HuH-7.5 (cell line): ENCODE results near the gene CSDE1.
A peak's percentile ranks its signal among the peaks of the same experiment; 100 is the strongest.

Source experiments
- DNase-seq: peaks from one replicate; pipeline ENCODE4 v3.0.0; 2011; ENCODE audit warnings: low spot score

The CSDE1 gene

DNA sequence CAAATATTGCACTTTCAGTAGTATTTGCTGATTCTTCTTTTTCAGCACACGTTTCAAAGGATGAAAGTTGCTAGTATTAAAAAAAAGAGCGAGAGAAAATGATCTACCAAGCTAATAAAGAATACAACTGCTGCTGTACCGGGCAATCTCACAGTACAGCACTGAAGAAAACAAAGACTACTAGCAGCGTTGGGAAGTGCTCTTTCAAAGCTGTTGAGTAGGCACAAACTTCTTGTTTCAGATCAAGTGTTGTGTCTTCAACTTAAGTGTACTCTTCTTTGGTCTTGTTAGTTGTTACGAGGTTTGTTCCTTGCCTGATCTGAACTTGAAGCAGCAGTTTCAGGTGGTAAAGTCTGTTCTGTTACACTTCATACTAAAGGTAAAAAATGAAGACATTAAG, 7.9 kb downstream of the CSDE1 start:
- DNase-seq: no peak

GRCh38 chr1:114746450-114747121, 11.2 kb downstream of the CSDE1 start:
- no peak for DNase-seq

- DNase-seq: no peak
These were observed 12.5 kb downstream of the CSDE1 start for GRCh38 chr1:114745291-114745690.

DNA sequence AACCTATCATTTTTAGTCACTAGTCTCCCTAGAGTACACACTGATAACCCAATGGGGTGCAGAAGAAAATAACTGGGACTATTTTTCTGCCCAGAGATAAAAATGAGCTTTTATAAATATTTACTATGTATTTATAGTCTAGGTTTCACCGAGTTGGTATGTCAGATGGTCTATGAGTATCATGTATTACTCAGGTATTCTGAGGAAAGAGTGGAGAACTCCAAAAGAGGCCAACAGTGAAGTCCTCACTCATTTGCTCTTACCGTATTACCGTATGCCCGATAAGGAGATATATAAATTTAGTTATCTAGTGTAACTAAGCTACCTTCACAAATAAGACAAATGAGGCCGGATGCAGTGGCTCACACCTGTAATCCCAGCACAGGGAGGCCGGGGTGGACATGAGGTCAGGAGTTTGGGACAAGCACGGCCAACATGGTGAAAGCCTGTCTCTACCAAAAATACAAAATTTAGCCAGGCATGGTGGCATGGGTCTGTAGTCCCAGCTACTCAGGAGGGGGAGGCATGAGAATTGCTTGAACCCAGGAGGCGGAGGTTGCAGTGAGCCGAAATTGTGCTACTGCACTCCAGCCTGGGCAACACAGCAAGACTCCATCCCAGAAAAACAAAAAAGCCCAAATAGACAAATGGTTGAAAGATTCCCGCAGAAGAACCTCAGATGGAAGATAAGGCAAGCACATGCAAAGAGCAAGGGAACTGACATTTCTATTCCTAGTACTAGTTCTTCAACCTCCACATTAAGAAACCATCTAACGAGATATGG, 15.6 kb downstream of the CSDE1 start:
- no peak for DNase-seq

- DNase-seq: no peak
These were observed 17.5 kb downstream of the CSDE1 start for GRCh38 chr1:114740331-114740730.

DNA sequence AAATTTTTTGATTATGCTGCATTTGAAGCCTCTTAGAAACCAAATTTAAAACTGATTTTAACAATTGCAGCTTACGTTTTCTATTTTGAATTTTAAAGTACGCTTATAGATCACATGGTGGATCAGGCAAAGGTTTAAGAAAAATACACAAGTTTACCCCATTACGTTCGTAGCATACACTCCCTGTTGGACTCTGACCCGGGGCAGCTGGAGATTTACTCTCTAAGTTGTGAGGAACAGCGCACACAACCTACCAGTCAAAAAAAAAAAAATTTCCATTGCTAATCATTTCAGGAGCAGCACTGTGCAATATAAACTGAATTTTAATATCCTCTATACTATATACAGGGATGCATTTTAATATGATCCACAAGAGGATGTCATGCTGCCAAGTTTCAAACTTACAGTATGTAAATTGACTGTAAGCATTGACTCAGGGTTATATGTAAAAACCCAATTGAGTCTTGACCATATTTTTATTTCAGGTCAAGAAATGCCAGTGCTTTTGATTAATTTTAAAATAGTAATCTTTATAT, 20.4 kb downstream of the CSDE1 start:
- DNase-seq: no peak

GRCh38 chr1:114735479-114735878, 22.3 kb downstream of the CSDE1 start:
- DNase-seq: no peak

- DNase-seq: no peak
These were observed 28.0 kb downstream of the CSDE1 start for GRCh38 chr1:114729782-114730181.

DNA sequence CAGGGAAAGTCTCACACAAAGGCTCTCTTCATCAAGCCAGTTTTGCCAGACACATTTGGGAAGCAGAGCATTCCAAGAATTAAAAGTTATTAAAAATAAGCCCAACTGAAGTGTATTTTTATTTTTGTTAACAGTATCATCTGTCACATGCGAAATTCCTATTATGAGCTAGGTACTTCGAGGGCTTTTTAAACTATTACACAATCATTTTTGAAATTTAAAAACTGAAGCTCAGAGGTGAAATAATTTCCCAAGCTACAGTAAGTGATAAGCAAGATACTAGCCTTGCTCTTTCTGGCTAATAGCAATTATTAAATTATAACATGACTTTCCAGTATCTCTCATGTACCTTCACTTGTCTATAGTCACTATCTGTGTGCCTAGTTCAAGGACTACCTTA, 29.2 kb downstream of the CSDE1 start:
- no peak for DNase-seq

- no peak for DNase-seq
These were observed 32.6 kb downstream of the CSDE1 start for GRCh38 chr1:114725230-114725629.

- no peak for DNase-seq
These were observed 33.9 kb downstream of the CSDE1 start for GRCh38 chr1:114723915-114724314.

DNA sequence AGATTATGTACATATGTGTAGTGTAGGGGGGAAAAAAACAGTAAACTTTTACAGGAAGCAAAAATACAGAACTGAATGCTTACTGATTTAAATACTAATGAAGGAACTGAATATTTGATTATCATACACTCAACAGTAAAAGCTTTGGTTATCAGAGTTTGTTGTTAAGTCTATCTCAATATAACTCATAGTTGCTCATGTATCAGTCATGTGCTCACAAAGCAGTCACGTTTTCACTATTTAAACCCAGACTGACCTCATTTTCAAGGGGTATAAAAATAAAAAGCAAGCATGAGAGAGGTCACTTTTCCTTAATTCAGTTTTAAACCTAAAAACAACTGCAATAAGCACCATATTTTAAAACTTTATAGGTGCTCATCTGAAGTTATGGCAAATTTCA, 34.3 kb downstream of the CSDE1 start:
- no peak for DNase-seq

DNA sequence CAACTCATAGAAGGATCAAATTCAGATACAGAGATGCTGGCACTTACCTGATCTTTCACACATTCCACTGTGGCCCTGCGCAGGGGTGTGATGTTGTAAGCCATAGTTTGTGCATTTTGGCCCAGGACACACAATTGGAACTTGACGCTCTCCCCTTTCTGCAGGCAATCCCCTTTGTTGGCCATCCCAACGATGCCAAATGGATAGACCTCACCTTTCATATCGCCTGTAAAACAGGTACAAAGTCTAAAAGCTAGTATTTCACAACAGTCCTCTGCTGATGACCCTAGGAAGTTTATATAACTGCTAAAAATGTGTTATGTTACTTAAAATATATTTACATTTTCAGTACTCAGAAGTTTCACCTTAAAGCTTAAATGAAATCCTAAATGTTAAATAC, 37.3 kb downstream of the CSDE1 start:
- DNase-seq: no peak

GRCh38 chr1:114719424-114719787, 38.4 kb downstream of the CSDE1 start:
- DNase-seq: no peak

- no peak for DNase-seq
These were observed 38.9 kb downstream of the CSDE1 start for GRCh38 chr1:114718661-114719423.

- peak; percentile 83 for DNase-seq
These were observed 41.2 kb downstream of the CSDE1 start, which contains the start of gene NRAS for GRCh38 chr1:114716304-114717170. TSS of gene NRAS (minus strand) at chr1:114716771. CDS start at chr1:114716160, 611 bp downstream.

- no peak for DNase-seq
These were observed 41.9 kb downstream of the CSDE1 start for GRCh38 chr1:114715952-114716303.

DNA sequence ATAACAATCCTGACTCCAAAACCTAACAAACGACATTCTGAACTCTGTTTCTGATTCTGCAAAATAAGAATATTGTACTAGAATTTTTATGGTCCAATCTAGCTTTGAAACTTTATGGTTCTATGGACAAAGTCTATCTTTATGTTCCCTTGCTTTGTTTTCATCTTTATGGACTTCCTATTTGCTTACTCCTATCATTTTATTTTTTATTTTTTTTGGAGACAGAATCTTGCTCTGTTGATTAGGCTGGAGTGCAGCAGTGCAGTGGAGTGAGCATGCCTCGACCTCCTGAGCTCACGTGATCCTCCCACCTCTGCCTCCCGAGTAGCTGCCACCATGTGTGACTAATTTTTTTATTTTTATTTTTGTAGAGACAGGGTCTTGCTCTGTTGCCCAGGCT, 44.8 kb downstream of the CSDE1 start:
- DNase-seq: no peak

GRCh38 chr1:114710360-114710759, 47.4 kb downstream of the CSDE1 start:
- DNase-seq: no peak

DNA sequence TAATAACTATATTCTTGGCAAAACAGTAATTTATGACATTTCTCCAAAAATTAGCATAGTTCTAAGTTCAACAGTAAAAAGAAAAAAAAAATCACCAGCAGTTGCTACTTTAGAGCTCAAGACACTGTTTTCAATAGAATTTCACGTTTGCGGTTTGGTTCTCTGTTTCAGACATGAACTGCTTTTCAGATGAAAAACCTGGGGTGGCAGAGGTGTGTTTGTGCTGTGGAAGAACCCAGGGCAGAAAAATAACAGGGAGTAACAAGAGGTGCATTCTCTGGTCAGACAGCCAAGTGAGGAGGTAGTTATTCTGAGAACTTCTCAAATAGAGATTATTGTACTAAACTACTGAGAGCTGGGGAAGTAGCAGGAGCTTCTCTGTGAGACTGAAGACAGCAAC, 50.2 kb downstream of the CSDE1 start:
- no peak for DNase-seq

GRCh38 chr1:114703242-114703641, 54.5 kb downstream of the CSDE1 start:
- DNase-seq: no peak

- DNase-seq: no peak
These were observed 55.0 kb downstream of the CSDE1 start for GRCh38 chr1:114702737-114703136.
